Activated T-helper 1 cell treated with anti-CD3 and anti-CD28 coated beads, Interleukin-12 subunit alpha, Interleukin-12 subunit beta, Interleukin-2, Interleukin-4 antibody, amounts not matched to agents 30 ng/mL and 10 ng/mL and 1 ng/mL, durations not matched to agents 14 hours and 24 hours and 36 hours (primary cell): Measurements from ENCODE around the gene CDH10. TPM values are rescaled to one million over a fixed set of nuclear protein-coding genes. Genes with fewer than 3 reads are reported as not detected.

Experiments used
- DNase-seq: peaks from one replicate; pipeline ENCODE4 v3.0.0; 2021; ENCODE audit warnings: low spot score
- H3K27ac Mint-ChIP-seq: one replicate; pipeline ENCODE4 v1.8.0; 2021; ENCODE audit warnings: mild to moderate bottlenecking, mixed read lengths
- H3K27me3 Mint-ChIP-seq: one replicate; pipeline ENCODE4 v1.8.0; 2022; ENCODE audit warnings: mild to moderate bottlenecking, moderate library complexity, mixed read lengths; ENCODE audit not compliant: insufficient read depth
- H3K36me3 Mint-ChIP-seq: one replicate; pipeline ENCODE4 v1.8.0; 2021; ENCODE audit warnings: low read depth, mixed read lengths
- H3K4me1 Mint-ChIP-seq: one replicate; pipeline ENCODE4 v1.8.0; 2021; ENCODE audit warnings: low read depth, mixed read lengths
- H3K4me3 Mint-ChIP-seq: one replicate; pipeline ENCODE4 v1.8.0; 2021; ENCODE audit warnings: mild to moderate bottlenecking, moderate library complexity, mixed read lengths
- H3K9me3 Mint-ChIP-seq: one replicate; pipeline ENCODE4 v1.8.0; 2021; ENCODE audit warnings: mixed read lengths
- intact Hi-C: fragments of 100-400 bp; cut with micrococcal nuclease; formaldehyde crosslinking; loops from one replicate; pipeline ENCODE4 v1.15.1; 2024
- total RNA-seq: library from RNA; stranded (reverse); gene quantifications from 2 replicates; pipeline ENCODE4 v1.2.3, GENCODE V29; 2022

CDH10 gene
- total RNA-seq, 1 donor from 2014 or later, result not detected

- H3K36me3 Mint-ChIP-seq, result no peaks in the 10 kb centered on the region
- H3K9me3 Mint-ChIP-seq, result peaks cover 18% of the 10 kb centered on the region
- intact Hi-C loops, result no loop called here
- H3K27ac Mint-ChIP-seq, result no peak overlapping the region
- no peaks in the 10 kb centered on the region for H3K4me1 Mint-ChIP-seq
- no peak overlapping the region for H3K4me3 Mint-ChIP-seq
- no peak for DNase-seq
- no peaks in the 10 kb centered on the region for H3K27me3 Mint-ChIP-seq
Observed at GRCh38 chr5:24505258-24505657, 139.5 kb downstream of the CDH10 start.

DNA sequence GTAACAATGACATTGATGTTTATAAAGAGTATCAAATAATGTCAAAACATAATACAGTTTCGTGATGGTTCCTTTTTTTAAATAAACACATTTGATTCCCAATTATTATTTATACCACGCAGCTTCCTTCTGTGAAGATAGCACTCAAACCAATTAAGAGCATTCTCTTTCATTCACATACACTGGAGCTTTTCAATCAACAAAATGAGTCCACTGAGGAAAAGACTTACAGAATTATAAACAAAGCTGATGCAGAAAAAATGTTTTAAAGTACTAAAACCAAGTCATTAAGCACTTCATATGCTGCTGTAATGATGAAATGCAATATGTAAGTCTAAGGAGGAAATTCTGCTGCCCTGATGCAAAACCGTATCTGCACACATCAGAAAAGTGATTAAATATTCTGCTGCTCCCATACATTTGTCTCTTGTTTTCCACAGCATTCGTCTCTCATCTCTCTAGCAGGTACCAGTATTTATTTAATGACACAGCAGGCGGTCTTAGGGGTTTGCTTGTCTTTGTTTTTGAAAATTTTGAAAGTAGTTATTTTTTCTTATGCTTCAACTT, 147.1 kb downstream of the CDH10 start:
- Mint-ChIP-seq H3K4me1 (no peaks in the 10 kb centered on the region), H3K4me3 (no peak overlapping the region), H3K27ac (no peak overlapping the region), H3K9me3 (peaks cover 4% of the 10 kb centered on the region), H3K27me3 (no peaks in the 10 kb centered on the region), H3K36me3 (no peaks in the 10 kb centered on the region)
- intact Hi-C loops, result no loop called here
- DNase-seq, result no peak

DNA sequence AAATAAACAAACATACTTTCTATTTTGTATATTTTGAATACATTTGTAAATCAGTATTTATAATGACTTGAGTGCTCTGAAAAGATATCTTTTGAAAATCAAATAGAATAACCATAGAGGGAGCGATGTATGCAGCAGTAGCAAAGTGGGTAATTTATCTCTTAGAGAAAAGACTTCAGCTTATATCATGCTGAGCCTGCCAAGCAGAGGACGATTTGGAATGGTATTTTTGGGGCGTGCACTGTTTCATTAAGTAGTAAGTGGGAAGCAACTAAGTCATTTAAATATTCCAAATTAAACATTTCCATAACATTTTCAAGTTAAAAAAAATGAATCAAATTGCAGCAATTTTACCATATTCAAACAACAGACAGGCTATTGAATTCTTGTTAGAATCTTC, 147.6 kb downstream of the CDH10 start:
- H3K4me1 Mint-ChIP-seq, result no peaks in the 10 kb centered on the region
- no peak overlapping the region for H3K27ac Mint-ChIP-seq
- H3K9me3 Mint-ChIP-seq, result peaks cover 4% of the 10 kb centered on the region
- no peaks in the 10 kb centered on the region for H3K36me3 Mint-ChIP-seq
- no peak overlapping the region for H3K4me3 Mint-ChIP-seq
- intact Hi-C loops, result no loop called here
- no peak for DNase-seq
- no peaks in the 10 kb centered on the region for H3K27me3 Mint-ChIP-seq

- H3K36me3 Mint-ChIP-seq, result no peaks in the 10 kb centered on the region
- H3K27me3 Mint-ChIP-seq, result no peaks in the 10 kb centered on the region
- intact Hi-C loops, result no loop called here
- no peaks in the 10 kb centered on the region for H3K9me3 Mint-ChIP-seq
- no peak for DNase-seq
- no peaks in the 10 kb centered on the region for H3K4me1 Mint-ChIP-seq
- no peak overlapping the region for H3K27ac Mint-ChIP-seq
- H3K4me3 Mint-ChIP-seq, result no peak overlapping the region
Observed at GRCh38 chr5:24496268-24496667, 148.5 kb downstream of the CDH10 start.

GRCh38 chr5:24492229-24492628, 152.5 kb downstream of the CDH10 start:
- Mint-ChIP-seq H3K36me3 (no peaks in the 10 kb centered on the region), H3K27me3 (no peaks in the 10 kb centered on the region), H3K27ac (no peak overlapping the region), H3K9me3 (peaks cover 5% of the 10 kb centered on the region), H3K4me3 (no peak overlapping the region), H3K4me1 (no peaks in the 10 kb centered on the region)
- DNase-seq, result no peak
- intact Hi-C loops, result no loop called here

GRCh38 chr5:24491490-24491889, 153.3 kb downstream of the CDH10 start:
- Mint-ChIP-seq H3K36me3 (no peaks in the 10 kb centered on the region), H3K4me3 (no peak overlapping the region)
- intact Hi-C loops, result no loop called here

GRCh38 chr5:24487368-24488229, 157.2 kb downstream of the CDH10 start:
- no peaks in the 10 kb centered on the region for H3K4me1 Mint-ChIP-seq
- intact Hi-C loops, result no loop called here
- no peak overlapping the region for H3K27ac Mint-ChIP-seq
- H3K4me3 Mint-ChIP-seq, result no peak overlapping the region
- peaks cover 5% of the 10 kb centered on the region for H3K9me3 Mint-ChIP-seq
- no peaks in the 10 kb centered on the region for H3K36me3 Mint-ChIP-seq
- no peaks in the 10 kb centered on the region for H3K27me3 Mint-ChIP-seq
- DNase-seq, result no peak

More at GRCh38 chr5:24491490-24491889, 153.3 kb downstream of the CDH10 start:
- no peaks in the 10 kb centered on the region for H3K4me1 Mint-ChIP-seq
- DNase-seq, result no peak
- no peaks in the 10 kb centered on the region for H3K27me3 Mint-ChIP-seq
- no peak overlapping the region for H3K27ac Mint-ChIP-seq
- peaks cover 5% of the 10 kb centered on the region for H3K9me3 Mint-ChIP-seq

- no peaks in the 10 kb centered on the region for H3K36me3 Mint-ChIP-seq
- no peaks in the 10 kb centered on the region for H3K9me3 Mint-ChIP-seq
- H3K27ac Mint-ChIP-seq, result no peak overlapping the region
- DNase-seq, result no peak
- intact Hi-C loops, result no loop called here
- H3K4me1 Mint-ChIP-seq, result no peaks in the 10 kb centered on the region
- no peak overlapping the region for H3K4me3 Mint-ChIP-seq
- H3K27me3 Mint-ChIP-seq, result no peaks in the 10 kb centered on the region
Observed at GRCh38 chr5:24480952-24481351, 163.8 kb downstream of the CDH10 start.

- DNase-seq, result no peak
- no peak overlapping the region for H3K4me3 Mint-ChIP-seq
- H3K27me3 Mint-ChIP-seq, result no peaks in the 10 kb centered on the region
- H3K27ac Mint-ChIP-seq, result no peak overlapping the region
- H3K9me3 Mint-ChIP-seq, result no peaks in the 10 kb centered on the region
- intact Hi-C loops, result no loop called here
- H3K4me1 Mint-ChIP-seq, result no peaks in the 10 kb centered on the region
- no peaks in the 10 kb centered on the region for H3K36me3 Mint-ChIP-seq
Observed at GRCh38 chr5:24477958-24478357, 166.8 kb downstream of the CDH10 start.

GRCh38 chr5:24475101-24475500, 169.7 kb downstream of the CDH10 start:
- Mint-ChIP-seq H3K9me3 (peaks cover 6% of the 10 kb centered on the region), H3K27me3 (no peaks in the 10 kb centered on the region), H3K36me3 (no peaks in the 10 kb centered on the region), H3K27ac (no peak overlapping the region), H3K4me1 (no peaks in the 10 kb centered on the region), H3K4me3 (no peak overlapping the region)
- DNase-seq, result no peak
- intact Hi-C loops, result no loop called here

DNA sequence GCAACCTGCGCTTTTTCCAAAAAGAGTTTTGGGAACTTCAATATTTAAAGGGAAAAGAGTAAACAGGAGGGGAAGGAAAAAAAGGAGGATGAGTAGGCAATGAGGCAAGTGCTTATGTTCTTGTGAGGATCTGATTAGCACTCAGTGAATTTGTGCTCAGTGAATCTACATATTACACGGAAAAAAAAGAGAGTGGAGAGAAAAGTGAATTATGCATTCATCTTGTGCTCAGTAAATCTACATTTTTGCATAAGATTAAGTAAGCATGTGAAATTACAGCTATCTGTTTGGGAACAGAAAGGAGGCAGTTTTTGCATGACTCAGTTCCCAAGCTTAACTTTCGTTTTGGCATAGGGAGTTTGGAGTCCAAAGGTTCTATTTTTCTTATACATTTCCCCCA, 170.1 kb downstream of the CDH10 start:
- no peaks in the 10 kb centered on the region for H3K36me3 Mint-ChIP-seq
- intact Hi-C loops, result no loop called here

DNA sequence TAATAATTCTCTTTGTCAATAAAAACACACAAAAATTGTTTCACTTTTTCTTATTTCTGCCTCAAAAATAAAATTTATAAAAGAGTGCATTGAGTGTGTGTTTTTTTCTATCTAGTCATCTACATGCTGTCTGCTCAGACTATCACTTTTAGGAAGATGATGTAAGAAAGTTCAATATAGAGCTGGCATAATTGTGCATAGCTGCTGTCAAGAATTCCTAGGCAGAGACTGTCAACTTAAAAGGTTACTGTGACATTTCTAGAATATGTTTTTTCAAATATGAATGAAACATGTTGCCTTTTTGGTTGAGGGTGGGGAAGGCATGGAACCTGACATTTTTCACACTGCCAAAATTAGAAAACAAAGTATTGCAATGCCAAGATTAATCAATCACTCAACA, 172.3 kb downstream of the CDH10 start:
- Mint-ChIP-seq H3K27me3 (no peaks in the 10 kb centered on the region), H3K4me1 (no peaks in the 10 kb centered on the region), H3K27ac (no peak overlapping the region), H3K4me3 (no peak overlapping the region), H3K9me3 (peaks cover 6% of the 10 kb centered on the region), H3K36me3 (no peaks in the 10 kb centered on the region)
- intact Hi-C loops, result no loop called here
- no peak for DNase-seq

More for the DNA sequence above, 170.1 kb downstream of the CDH10 start:
- H3K4me1 Mint-ChIP-seq, result no peaks in the 10 kb centered on the region
- no peak for DNase-seq
- H3K27ac Mint-ChIP-seq, result no peak overlapping the region
- H3K9me3 Mint-ChIP-seq, result peaks cover 6% of the 10 kb centered on the region
- no peak overlapping the region for H3K4me3 Mint-ChIP-seq
- no peaks in the 10 kb centered on the region for H3K27me3 Mint-ChIP-seq

DNA sequence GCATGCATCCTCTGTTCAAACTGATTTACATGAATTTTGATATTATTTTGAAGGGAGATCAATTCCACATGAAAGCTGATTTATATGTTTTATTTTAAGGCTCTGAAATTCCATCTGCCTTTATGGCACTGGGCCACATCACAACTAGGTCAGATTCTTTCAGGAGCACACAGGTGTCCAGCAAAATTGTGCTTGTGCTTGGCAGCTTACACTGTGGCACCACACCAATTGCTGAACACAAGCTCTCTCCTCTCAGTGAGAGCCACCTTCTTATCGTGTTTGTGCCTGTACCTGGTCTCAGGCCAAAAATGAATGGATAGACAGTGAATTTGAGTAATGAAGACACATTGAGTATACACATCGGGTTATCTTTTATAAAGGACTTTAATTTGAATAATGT, 200.4 kb downstream of the CDH10 start:
- DNase-seq, result no peak
- Mint-ChIP-seq H3K27ac (no peak overlapping the region), H3K4me3 (no peak overlapping the region), H3K36me3 (no peaks in the 10 kb centered on the region), H3K4me1 (no peaks in the 10 kb centered on the region), H3K27me3 (no peaks in the 10 kb centered on the region), H3K9me3 (peaks cover 19% of the 10 kb centered on the region)
- intact Hi-C loops, result no loop called here
